GM21447 (cell line): ENCODE measurements around the gene OR8D1.

Experiments used
- ATAC-seq: cut with Tn5 transposase; IDR thresholded peaks from one replicate; pipeline ENCODE4 v1.9.1; 2021; ENCODE audit not compliant: unreplicated experiment

The OR8D1 gene

GRCh38 chr11:124313849-124314248 lies at the start of gene OR8D1:
TSS of gene OR8D1 (minus strand) at chr11:124313949. CDS start at chr11:124310766, 3,183 bp downstream.
- ATAC-seq, result no peak

DNA sequence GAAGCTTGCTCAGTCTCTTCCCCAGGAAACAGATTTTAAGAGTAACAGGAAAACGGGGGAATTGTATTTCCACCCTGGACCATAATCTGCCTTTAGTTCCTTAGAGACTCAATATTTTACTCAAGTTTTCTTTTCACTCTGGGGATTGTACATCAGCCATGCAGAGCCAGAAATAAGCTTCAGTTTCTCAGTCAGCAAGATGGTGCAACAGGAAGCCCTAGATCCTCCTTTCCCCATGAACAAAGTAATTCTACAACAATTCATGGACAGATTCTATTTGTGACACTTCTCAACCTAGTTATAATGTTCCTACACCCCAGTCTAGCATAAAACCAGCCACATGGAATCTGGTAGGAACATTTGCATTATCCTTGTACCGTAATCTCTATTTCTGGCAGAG lies 45.8 kb upstream of the OR8D1 start:
- ATAC-seq, result no peak

DNA sequence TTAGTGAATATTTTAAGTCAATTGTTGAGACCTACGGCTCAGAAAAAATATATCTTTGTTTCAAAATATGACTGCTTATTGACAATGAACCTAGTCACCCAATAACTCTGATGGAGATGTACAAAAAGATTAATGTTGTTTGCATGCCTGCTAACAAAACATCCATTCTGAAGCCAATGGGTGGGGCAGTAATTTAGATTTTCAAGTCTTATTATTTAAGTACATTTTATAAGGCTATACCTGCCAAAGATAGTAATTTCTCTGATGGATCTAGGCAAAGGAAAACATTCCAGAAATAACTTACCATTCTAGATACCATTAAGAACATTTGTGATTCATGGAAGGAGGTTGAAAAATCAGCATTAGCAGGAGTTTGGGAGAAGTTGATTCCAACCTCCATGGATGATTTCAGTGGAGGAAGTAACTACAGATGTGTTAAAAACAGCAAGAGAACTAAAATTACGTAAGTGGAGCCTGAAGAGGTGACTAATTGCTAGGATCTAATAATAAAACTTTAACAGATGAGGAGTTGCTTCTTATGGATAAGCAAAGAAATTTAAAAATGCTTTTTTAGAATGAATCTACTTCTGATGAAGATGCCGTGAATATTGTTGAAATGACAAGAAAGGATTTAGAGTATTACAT lies 32.7 kb upstream of the OR8D1 start:
- ATAC-seq, result no peak

GRCh38 chr11:124344346-124344745 lies 30.6 kb upstream of the OR8D1 start:
- no peak for ATAC-seq

GRCh38 chr11:124340142-124340447 lies 26.3 kb upstream of the OR8D1 start:
- no peak for ATAC-seq

GRCh38 chr11:124339396-124340141 lies 25.8 kb upstream of the OR8D1 start:
- ATAC-seq, result no peak

- ATAC-seq, result no peak
Measured at GRCh38 chr11:124331873-124332272, 18.1 kb upstream of the OR8D1 start.

- peak; percentile 89 for ATAC-seq
Measured at GRCh38 chr11:124329787-124330478, 16.2 kb upstream of the OR8D1 start.

DNA sequence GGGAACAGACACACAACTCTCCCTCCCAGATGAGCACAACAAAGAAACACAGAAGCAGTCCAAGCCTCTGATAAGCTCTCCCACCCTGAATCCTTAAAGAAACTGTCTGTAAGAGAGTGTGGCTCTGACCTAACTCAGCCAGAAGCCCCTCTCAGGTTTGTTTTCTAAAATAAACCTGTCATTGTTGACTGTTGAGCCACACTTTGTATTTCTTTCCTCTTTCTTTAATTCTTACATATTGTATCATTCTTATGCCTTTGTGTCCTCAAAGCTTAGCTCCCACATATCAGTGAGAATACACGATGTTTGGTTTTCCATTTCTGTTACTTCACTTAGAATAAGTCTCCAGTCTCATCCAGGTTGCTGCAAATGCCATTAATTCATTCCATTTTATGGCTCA lies 14.0 kb upstream of the OR8D1 start:
- ATAC-seq, result no peak

- no peak for ATAC-seq
Measured at GRCh38 chr11:124322356-124322755, 8.6 kb upstream of the OR8D1 start.

GRCh38 chr11:124320097-124320496 lies 6.3 kb upstream of the OR8D1 start, which contains the start of gene OR8D2:
TSS of gene OR8D2 (minus strand) at chr11:124320197. CDS start at chr11:124320197, 0 bp downstream.
- no peak for ATAC-seq

DNA sequence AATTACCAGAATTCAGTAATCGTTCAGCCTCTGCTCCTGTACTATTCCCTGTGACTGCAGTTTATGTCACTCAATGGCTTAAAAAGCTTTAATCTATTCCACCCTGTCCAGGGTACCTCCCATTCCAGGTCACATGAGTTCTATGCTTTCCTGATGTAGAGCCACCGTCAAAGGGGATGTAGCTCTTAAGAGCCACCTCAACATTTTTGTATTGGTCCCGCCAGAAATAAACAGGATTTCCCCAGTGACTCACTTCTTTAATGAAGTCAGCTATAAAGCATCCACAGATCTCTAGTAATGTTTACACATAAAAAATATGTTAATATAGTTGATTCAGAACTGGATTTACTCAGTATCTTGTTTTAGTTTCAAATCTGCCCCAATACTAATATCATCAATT lies 1.3 kb upstream of the OR8D1 start:
- no peak for ATAC-seq

DNA sequence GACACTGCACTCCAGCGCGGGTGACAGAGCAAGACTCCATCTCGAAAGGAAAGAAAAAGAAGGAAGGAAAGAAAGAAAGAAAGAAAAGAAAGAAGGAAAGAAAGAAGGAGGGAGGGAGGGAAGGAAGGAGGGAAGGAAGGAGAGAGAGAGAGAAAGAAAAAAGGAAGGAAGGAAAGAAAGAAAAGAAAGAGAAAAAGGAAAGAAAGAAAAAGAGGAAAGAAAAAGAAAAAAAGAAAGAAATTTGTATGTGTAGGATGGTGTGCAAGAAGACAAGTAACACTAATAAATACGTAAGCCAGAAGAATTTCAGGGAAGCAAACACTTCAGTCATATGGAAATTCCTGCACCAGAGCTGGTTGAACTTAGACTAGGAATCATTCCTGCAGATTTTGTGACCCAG lies 618 bp downstream of the OR8D1 start:
- no peak for ATAC-seq

- ATAC-seq, result no peak
Measured at GRCh38 chr11:124311670-124312069, 2.1 kb downstream of the OR8D1 start.

GRCh38 chr11:124311269-124311668 lies 2.5 kb downstream of the OR8D1 start:
- ATAC-seq, result no peak

- ATAC-seq, result no peak
Measured at GRCh38 chr11:124310721-124311120, 3.0 kb downstream of the OR8D1 start.

DNA sequence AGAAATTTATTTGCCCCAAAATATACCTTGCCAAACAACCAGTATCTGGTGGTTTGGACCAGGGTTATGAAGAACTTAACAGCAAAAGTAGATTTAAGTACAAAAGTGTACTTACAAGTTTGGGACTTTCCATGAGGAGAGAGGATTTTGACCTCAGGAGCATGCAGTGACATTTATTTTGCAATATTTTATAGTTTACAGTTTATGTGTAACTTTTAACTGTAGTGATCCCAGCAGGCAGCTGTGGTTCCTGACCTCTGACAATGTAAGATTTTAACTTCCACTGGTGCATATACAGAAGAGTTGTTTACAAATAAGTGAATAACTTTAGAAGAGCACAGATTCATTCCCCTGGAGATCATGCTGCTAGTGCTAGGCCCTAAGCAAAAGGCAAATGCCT lies 6.7 kb downstream of the OR8D1 start:
- ATAC-seq, result no peak

DNA sequence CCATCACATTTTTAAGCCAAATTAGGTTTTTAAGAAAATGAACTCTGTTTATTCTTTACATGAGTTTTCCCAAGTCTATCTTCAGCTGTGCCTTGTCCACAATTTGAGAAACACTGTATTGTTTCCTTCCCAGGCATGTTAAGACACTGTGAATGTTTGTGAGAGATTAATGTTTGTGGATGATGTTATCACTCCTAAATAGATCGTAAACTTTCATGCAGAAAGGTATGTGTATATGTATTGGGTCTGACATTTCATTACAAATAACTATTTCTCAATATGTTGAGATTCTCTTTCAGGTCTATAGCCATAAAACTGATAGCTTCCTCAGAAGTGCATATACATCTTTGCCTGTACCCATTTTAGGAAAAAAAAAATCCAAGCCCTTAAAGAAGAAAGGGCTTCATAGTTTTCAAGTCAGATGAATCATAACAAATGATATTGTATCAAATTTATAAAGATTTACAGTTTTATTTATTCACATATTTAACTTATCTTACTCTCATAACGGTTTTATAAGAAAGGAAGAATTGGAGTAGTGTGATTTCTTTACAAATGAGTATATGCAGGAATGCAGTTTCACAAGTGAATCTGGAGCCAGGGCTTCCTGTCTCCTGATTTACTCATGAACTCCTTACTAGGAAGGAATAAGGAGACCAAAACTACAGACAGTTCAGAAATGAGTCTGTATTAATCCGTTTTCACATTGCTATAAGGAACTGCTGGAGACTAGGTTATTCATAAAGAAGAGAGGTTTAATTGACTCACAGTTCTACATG lies 11.2 kb downstream of the OR8D1 start:
- no peak for ATAC-seq

DNA sequence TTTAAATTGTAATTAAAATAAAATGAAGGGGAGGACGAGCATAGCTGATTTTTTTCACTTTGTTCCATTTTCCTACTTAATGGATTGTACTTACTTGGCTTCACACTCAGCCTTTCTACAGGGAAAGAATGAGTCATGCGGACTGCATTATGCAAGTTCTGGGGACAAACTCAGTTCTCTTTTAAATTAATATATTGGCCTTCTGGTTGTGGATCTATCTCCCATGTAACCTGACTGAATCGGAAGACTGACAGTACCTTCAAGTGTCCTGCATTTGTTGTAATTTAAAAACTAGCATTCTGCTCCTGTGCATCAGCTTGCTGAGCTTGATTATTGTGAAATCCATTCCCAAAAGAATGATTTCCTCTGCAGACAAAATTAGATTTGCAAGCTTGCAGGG lies 12.2 kb downstream of the OR8D1 start:
- no peak for ATAC-seq

- no peak for ATAC-seq
Measured at GRCh38 chr11:124297921-124298320, 15.8 kb downstream of the OR8D1 start.

GRCh38 chr11:124296016-124296415 lies 17.7 kb downstream of the OR8D1 start:
- no peak for ATAC-seq
